RCC 7860 (cell line): ENCODE results near the gene RB1.
A peak's percentile ranks its signal among the peaks of the same experiment; 100 is the strongest.
"Not testable (repeated sequence)": the region's sequence is repeated elsewhere in the genome, so short reads cannot be mapped to it uniquely, and the experiment has no call there.

Experiments
- DNase-seq: peaks from one replicate; pipeline ENCODE4 v3.0.0-alpha.2; 2015; ENCODE audit warnings: low spot score
- FAIRE-seq: peaks from 2 replicates; lab custom pipeline; 2012; peaks lifted over from hg19 to GRCh38; lab: Jason Lieb, UNC

RB1 gene

DNA sequence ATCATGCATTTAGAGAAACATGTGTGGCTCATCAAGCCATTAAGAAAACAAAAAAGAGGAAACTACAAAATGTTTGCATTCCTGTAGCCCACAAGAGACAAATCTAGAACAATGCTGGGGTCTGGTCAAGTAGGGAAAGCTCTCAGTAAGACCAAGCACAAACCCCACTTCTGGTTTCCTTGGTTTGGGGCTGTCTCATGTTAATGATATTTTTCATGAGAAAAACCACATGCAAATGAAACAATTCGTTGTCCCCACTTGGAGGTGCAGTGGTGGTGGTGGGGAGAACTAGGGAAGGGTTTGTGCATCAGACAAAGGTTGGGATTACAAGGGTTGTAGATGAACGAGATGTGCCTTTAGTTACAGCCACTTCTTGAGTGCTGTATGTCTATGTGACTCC lies 7.0 kb upstream of the RB1 start:
- FAIRE-seq (no peak), DNase-seq (no peak)

DNA sequence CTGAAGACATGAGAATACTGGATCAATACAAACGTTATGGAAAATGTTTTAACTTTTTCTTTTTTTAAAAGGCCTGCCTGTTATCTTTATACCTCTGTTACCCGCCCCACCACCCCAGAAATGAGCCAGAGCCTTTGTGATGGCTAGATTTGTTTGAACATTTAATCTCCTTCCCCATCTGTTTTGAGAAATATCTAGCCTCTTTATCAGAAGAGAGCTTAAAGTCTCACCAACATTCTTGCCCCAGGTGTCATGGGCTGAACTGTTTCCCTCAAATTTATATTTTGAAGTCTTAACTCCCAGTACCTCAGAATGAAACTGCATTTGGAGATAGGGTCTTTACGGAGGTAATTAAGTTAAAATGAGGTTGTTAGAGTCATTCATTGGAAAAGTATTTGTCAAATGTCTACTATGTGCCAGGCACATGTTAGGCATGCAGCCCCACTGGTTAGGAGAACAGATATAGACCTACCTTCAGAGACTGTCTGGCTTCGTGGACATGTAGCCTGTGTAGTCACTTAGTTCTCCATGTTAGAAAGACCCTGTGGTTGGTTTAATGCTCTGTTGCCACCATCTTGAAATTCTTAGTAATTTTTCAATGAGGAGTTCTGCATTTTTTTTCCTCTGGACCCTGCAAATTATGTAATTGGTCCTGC lies 6.3 kb upstream of the RB1 start:
- FAIRE-seq (no peak), DNase-seq (no peak)

DNA sequence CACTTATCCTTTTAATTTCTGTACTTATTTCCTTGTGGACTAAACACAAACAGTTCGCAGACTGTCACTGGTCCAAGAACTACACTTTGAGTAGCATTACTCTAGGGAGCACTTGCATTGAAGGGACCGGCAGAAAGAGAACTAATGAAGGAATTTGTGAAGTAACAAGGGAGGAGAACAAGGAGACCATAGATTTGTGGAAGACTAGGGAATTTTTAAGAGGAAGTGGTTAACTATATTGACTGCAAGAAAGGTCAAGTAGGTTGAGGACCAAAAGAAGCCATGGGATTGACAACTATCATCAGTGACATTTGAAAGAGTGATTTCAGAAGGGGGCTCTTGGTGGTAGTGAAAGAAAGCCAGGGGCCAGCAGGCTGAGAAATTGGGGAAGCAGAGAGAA lies 4.0 kb upstream of the RB1 start:
- FAIRE-seq (no peak), DNase-seq (no peak)

DNA sequence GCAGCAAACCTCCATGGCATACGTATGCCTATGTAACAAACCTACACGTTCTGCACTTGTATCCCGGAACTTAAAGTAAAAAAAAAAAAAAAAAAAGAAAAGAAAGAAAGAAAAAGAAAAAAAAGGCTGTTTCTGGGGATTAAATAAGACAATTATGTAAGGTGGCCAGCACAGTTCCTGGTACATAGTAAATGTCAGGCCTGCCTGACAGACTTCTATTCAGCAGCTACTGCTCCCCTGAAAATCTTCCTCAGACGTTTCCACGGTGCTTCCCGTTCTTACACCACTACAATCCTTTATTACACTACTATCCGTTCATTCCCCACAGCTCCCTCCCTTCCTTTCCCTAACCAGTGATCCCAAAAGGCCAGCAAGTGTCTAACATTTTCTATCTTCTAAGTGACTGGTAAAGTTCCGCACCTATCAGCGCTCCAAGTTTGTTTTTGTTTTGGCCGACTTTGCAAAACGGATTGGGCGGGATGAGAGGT lies 636 bp upstream of the RB1 start:
- FAIRE-seq (no peak), DNase-seq (peak; percentile 5)

DNA sequence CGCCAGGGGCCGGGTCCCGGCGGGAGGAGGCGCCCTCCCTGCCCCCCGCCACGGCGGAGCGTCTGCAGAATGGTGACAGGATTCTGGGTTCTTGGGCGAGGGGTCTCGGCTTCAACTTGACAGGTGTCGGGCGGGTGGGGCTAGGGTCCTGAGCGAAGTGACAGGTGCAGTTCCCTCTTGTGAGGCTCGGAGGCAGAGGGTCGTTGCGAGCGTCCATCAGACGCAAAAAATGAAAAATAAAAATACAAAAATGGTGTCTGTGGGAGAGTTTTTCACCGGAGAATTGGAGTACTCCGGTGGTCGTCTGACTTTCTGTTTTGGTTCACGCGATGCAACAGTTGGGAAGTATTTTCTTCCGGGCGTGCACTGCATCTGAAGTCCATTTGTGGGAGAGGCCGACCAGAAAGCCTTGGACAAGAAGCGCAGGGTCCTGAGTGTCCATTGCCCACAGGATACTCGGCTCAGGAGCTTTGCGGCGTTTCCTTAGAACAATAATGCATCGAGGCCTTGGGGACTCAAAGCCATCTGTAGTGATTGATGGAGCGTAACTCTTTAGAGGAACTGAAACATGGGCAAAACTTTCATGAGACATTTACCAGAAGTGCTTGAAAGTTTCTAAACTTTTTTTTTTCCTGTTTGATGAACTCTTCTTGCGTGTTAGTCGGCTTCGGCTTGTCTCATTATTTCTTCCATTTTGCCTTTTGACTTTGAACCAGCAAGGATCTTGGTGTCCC lies 759 bp downstream of the RB1 start:
- no peak for FAIRE-seq
- peak; percentile 27 for DNase-seq

DNA sequence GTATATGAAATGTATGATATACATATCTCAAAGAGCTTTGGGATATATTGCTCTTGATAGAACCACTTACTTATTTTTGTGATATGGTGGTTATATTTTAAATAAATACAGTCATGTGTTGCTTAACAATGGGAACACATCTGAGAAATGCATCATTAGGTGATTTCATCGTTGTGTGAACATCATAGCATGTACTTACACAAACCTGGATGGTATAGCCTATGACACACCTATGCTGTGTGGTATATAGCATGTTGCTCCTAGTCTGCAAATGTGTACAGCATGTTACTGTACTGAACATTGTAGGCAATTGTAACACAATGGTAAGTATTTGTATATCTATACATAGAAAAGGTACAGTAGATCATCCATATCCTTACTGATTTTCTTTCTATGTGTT lies 7.7 kb downstream of the RB1 start:
- no peak for FAIRE-seq
- no peak for DNase-seq

DNA sequence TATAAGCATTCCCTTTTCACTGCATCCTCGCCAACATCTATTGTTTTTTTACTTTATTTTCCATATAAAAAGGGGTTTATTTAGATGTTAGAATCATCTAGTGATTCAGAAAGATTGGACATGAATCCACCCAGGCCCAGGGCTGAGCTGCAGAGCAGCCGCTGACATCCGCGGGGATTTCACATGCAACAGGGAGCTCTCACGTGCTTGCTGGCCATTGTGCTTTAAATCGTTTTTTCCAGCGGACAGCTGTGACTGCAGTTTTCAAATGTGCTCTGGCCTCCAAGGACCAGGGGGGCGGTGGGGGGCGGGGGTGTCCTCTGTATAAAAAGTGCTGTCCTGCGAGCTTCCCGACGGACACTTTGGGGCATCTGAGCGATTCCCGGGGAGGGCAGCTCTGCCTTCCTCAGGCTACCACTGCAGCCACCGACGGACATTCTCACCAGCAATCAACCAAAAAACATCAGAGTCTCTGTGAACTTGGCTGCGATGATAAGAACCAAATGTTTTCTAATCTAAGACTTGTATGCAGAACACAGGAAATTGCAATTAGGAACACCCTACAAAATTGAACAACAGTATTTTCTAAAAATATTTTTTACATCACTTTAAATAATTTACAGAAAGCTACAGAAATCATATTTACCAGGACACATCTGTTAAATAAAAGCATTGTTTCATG lies 12.6 kb downstream of the RB1 start:
- DNase-seq (no peak), FAIRE-seq (no peak)

DNA sequence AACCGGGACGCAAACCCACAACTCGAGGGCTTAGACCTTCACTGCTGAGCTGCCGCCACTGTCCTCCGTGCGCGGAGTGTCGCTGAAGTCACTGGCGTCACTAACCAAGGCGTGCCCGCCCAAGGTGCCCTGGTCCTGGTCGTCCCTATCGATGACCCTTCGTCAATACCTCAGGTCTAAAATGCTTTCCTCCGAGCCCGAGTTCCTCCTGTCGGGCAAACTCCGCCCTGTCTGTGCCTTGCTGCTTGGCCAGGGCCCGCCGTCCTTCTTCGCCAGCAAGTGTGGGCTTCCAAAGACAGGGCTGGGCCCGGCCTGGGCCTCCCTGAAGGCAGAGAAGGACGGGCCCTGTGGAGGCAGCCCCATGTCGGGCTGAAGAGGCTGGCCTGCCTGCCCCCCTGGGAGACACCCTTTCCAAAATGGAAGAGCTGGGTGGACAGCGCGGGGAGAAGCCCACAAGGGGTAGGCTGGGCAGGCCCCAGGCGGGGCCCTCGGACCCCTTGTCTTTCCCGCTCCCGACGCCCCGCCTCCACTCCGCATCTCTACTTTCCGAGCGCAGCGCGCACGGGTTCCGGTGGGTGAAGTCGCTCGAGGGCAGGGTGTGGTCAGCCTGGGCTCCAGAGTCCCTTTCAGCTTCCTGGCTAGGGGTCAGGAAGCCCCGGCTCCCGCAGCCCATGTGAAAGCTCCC lies 13.4 kb downstream of the RB1 start:
- DNase-seq = no peak
- FAIRE-seq = no peak

DNA sequence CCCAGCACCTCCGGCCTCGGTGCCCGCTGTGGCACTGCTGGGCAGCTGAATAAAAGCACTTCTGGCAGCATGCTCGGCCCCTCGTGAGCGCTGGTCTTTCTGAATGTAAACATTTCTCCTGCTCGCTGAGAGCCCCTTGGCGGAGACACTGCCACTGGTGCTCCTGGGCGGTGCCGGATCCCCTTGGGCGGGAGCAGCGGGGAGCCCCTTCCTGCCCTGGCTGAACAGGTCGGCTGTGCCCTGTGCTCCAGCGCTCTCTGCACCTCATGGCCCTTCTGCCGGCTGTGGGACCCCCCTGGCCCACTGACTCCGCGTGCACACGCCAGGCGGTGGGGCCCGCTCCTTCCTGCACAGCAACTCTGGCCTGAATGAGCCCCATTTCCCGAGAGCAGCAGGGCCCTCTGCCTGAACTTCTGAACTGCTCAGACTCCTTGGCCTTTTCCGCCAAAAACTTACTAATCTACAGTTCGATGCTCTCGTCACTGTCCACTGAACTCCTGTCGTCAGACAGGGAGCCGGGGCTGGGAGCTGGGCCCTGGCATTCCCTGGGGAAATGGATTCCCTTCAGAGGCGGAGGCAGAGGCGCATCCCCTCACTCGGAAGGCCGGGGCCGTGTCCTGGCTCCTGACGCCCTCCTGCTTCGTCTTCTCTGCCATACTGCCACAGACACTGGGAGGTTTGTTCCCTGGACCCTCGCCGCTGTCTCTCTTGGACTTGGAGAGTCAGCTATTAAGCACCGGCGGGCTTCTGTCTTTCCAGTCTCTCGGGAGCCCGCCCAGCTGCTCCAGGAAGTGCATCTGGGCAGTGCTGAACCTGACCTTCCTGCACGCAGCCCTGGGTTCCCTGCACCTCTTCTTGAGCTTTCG lies 14.2 kb downstream of the RB1 start:
- DNase-seq (no peak), FAIRE-seq (no peak)

DNA sequence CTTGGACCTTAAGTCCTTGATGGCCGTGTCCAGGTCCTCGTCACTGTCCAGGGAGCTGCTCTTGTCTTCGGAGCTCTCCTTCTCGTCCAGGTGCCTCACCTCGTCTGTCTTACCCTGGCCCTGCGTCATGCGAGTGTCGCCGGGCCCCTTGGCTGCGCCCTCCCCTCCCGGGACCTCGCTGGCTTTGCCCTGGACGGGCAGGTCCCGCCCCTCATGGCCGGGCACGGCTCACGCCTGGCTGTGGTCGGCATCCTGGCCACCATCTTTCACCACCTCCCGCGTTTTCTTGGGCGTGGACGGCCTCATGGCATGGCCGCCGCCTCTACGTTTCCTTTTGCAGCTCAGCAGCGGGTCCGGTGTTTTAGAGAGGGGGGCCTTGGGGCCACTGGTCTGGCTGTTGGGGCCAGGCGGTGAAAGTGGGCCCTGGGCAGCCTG lies 14.8 kb downstream of the RB1 start:
- no peak for FAIRE-seq
- no peak for DNase-seq

DNA sequence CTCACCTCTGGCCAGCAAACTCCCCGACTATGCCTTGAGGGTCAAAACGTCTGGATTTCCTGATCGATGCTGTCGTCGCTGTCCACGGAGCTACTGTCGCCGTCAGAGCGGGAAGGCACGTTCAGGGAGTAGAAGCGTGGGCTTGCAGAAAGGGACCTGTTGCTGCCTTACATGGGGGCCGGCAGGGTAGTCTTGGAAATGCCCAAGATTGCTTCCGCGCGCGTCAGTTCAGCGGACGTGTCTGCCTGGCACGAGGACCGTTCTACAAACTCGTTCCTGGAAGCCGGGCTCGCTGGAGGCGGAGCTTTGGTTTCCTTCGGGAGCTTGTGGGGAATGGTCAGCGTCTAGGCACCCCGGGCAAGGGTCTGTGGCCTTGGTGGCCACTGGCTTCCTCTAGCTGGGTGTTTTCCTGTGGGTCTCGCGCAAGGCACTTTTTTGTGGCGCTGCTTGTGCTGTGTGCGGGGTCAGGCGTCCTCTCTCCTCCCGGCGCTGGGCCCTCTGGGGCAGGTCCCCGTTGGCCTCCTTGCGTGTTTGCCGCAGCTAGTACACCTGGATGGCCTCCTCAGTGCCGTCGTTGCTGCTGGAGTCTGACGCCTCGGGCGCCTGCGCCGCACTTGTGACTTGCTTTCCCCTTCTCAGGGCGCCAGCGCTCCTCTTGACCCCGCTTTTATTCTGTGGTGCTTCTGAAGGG lies 15.4 kb downstream of the RB1 start:
- FAIRE-seq (no peak), DNase-seq (no peak)

DNA sequence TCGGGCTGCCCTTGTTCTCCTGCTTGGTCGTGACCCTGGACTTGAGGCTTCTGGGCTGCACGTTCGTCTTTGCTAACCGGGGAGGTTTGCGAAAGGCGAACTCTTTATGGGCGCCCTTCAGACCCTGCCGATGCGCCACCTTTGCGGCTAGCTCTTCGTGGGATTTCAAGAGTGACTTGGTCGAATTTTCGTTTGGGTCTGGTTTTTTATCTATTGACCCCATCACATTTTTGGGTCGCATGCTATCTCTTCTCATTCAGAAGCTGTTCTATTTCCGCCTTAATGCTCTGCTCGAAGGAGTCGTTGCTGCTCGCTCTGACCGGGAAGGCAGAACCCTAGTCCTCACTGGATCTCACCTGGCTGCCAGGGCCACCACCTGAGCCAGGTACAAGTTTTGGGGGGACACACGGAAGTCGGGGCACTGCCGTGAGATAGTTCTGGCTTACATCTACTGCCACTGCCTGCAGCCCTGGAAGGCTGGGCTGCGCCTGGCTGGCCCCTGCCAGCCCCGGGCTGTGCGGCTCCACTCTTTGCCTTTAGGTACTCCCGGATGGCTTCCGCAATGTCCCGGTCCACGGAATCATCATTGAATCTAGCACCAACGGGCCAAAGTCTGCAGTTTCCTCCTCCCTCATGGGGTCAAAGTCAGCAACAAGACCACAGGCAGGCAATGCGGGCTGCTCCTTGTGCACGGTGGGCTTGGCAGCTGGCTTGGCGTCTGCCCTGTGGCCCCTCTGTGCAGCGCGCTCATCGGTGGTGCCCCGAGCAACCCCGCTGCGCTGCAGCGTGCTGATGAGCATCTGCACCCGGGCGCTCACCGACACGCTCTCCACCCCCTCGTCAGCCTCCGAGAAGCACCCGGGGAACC lies 16.2 kb downstream of the RB1 start:
- DNase-seq (no peak), FAIRE-seq (no peak)

DNA sequence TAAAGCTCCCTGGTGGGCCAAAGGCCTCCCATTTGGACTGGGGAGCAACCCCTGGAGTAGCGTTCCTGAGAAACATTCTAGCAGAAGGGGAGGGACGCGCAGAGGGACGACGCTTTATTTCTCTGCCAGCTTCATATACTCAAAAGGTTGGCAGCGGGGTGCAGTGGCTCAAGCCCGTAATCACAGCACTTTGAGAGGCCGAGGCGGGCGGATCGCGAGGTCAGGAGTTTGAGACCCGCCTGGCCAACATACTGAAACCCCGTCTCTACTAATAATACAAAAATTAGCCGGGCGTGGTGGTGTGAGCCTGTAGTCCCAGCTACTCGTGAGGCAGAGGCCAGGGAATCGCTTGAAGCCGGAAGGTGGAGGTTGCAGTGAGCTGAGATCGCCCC lies 16.8 kb downstream of the RB1 start:
- DNase-seq (no peak), FAIRE-seq (no peak)

DNA sequence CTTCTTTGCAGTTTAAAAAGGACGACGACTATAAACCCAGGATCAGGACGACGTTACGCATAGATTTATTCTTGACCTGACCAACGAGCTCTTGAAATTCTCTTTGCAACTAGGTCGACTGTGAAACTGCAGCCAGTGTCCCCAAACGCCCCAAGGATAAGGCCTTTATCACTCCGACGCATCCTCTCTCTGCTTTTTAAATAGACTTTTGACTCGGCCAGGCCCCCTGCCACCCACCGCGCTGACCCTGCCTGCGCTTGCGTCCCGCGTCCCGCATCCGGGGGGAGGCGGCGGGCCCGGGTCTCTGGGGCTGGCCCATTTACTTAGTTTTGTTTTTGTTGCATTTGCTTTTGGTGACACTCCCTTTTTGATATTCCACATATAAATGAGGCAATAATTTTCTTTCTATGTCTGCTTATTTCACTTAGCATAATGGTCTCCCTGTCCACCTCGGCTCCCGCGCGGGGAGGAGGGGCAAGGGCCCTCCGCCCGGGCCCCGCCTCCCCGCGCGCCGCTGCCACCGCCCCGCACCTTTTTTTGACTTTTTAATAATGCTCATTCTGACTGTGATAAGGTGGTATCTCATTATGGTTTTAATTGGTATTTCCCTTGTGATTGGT lies 17.4 kb downstream of the RB1 start:
- FAIRE-seq (no peak), DNase-seq (no peak)

DNA sequence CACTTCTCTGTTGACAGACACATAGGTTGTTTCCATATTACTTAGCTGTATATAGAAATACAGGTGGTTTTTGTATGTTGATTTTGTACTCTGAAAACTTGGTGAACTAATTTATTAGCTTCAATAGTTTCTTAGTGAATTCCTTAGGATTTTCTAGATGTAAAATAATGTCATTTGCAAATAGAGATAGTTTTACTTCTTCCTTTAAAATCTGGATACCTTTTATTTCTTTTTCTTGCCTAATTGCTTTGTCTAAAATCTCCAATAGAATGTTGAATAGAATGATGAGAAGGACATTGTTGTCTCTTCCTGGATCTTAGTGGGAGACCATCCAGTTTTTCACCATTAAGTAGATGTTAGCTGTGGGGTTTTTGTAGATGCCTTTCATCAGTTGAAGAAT lies 18.7 kb downstream of the RB1 start:
- no peak for FAIRE-seq

DNA sequence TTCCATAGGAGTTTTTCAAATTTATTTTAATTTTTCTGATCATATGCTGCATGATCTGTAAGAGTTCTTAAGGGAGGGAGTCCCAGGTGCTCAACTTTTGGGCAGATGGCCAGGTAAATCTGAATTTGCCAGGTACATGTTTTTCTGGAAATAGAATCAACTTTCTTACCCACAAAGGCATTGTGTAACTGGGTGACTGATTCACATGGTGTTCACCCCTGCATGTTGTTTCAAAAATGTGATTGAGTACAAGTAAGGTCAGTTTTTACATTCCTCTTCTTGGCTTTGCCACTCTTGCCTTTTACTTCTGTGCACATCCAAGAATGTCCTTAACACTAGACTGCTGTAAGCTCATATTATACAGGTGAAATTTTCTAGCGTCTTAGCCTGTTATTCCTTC lies 30.4 kb downstream of the RB1 start:
- FAIRE-seq (no peak), DNase-seq (no peak)

More for the DNA sequence above, 18.7 kb downstream of the RB1 start:
- DNase-seq = no peak

DNA sequence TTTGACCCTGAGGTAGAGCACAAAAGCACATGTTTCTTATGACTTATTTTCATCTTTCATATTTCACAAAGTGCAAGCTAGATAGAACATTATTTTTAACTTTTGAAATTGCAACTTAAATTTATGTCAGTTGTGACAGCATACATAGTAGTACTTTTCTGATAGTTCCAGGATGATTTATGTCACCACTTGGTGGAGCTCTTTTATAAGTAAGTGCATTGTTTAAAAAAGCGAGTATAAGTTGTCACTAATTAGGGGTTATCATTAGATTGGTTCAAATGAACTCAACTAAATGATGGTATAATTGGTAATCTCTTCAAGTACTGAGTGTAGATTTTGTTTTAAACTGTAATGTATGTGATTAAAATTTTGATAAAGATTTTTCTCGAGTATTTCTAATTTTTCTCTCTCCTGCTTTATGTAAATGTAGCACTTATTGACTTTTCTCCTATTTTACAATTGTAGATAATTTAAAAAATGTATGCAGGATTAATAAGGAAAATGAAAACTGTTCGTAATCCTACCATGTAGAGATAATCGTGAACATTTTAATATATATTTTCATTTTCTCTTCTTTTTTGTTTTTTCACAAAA lies 31.1 kb downstream of the RB1 start:
- DNase-seq (no peak), FAIRE-seq (peak; percentile 22)

DNA sequence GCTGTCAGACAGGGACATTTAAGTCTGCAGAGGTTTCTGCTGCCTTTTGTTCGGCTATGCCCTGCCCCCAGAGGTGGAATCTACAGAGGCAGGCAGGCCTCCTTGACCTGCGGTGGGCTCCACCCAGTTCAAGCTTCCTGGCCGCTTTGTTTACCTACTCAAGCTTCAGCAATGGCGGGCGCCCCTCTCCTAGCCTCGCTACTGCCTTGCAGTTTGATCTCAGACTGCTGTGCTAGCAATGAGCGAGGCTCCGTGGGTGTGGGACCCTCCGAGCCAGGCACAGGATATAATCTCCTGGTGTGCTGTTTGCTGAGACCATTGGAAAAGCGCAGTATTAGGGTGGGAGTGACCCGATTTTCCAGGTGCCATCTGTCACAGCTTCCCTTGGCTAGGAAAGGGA lies 35.6 kb downstream of the RB1 start:
- not testable (repeated sequence) for DNase-seq, FAIRE-seq
